Smooth muscle cell (in vitro differentiated cells): ENCODE results near the gene SPIB. TPM values are rescaled to one million over a fixed set of nuclear protein-coding genes. Genes with fewer than 3 reads are reported as not detected.

Experiments
- DNase-seq: peaks from one replicate; lab custom pipeline; 2025; ENCODE audit not compliant: unreplicated experiment; lab: John Stamatoyannopoulos, UW
- H2AFZ ChIP-seq: fragments of 200-600 bp; sonication (generic); 2 replicates; pipeline ENCODE4 v1.6.0; 2016; ENCODE audit warnings: antibody characterized with exemption, low read depth, mild to moderate bottlenecking
- H3F3A ChIP-seq: fragments of 200-600 bp; sonication (generic); 2 replicates; pipeline ENCODE4 v1.6.0; 2017; ENCODE audit warnings: antibody characterized with exemption, low read depth
- H3K27ac ChIP-seq: fragments of 200-600 bp; sonication (generic); 2 replicates; pipeline ENCODE4 v1.5.1; 2016; ENCODE audit warnings: low read depth, mild to moderate bottlenecking
- H3K27me3 ChIP-seq: fragments of 200-600 bp; sonication (generic); 2 replicates; pipeline ENCODE4 v1.6.1; 2016; ENCODE audit warnings: low read depth, mild to moderate bottlenecking
- H3K36me3 ChIP-seq: fragments of 200-600 bp; sonication (generic); 2 replicates; pipeline ENCODE4 v1.5.1; 2016; ENCODE audit warnings: low read depth
- H3K4me1 ChIP-seq: fragments of 200-600 bp; sonication (generic); 2 replicates; pipeline ENCODE4 v1.5.1; 2016; ENCODE audit warnings: low read depth
- H3K4me2 ChIP-seq: fragments of 200-600 bp; sonication (generic); 2 replicates; pipeline ENCODE4 v1.6.0; 2016; ENCODE audit warnings: mild to moderate bottlenecking
- H3K4me3 ChIP-seq: fragments of 200-600 bp; sonication (generic); 2 replicates; pipeline ENCODE4 v1.5.1; 2016; ENCODE audit warnings: mild to moderate bottlenecking
- H3K79me2 ChIP-seq: fragments of 200-600 bp; sonication (generic); 2 replicates; pipeline ENCODE4 v1.6.0; 2016; ENCODE audit warnings: low read depth, mild to moderate bottlenecking
- H3K9ac ChIP-seq: fragments of 200-600 bp; sonication (generic); 2 replicates; pipeline ENCODE4 v1.6.0; 2016; ENCODE audit warnings: low read depth
- H3K9me3 ChIP-seq: fragments of 200-600 bp; sonication (generic); replicated peaks from 2 replicates; pipeline ENCODE4 v1.5.1; 2016; ENCODE audit warnings: low read depth
- H4K20me1 ChIP-seq: fragments of 200-600 bp; sonication (generic); 2 replicates; pipeline ENCODE4 v1.6.0; 2016; ENCODE audit warnings: low read depth
- WGBS: methylation state at CpG from one replicate; pipeline ENCODE4 v1.1.7; 2016; ENCODE audit warnings: low lambda C conversion rate; 5-methylcytosine and 5-hydroxymethylcytosine counted together
- polyA plus RNA-seq: library from polyadenylated mRNA; unstranded; fragments of >200 nt; fragmentation: Nextera tagmentation; extraction: Ambion mirVana; gene quantifications from 2 replicates; pipeline ENCODE4 v1.2.1, GENCODE V29; 2016
- total RNA-seq: library from RNA; depleted of rRNA; stranded (reverse); fragments of >200 nt; gene quantifications from 2 replicates; pipeline ENCODE4 v1.2.3, GENCODE V29; 2014
- TF ChIP-seq, protein P1 (sequence below): fragments of 200-600 bp; sonication (generic); IDR thresholded peaks from 2 replicates; pipeline ENCODE4 v1.5.1; 2017; ENCODE audit warnings: borderline replicate concordance, mild to moderate bottlenecking, antibody characterized with exemption; ENCODE audit not compliant: insufficient read depth, poor library complexity, severe bottlenecking

Gene SPIB
- total and polyA plus RNA-seq, 2 experiments from 2014 or later: not detected

DNA sequence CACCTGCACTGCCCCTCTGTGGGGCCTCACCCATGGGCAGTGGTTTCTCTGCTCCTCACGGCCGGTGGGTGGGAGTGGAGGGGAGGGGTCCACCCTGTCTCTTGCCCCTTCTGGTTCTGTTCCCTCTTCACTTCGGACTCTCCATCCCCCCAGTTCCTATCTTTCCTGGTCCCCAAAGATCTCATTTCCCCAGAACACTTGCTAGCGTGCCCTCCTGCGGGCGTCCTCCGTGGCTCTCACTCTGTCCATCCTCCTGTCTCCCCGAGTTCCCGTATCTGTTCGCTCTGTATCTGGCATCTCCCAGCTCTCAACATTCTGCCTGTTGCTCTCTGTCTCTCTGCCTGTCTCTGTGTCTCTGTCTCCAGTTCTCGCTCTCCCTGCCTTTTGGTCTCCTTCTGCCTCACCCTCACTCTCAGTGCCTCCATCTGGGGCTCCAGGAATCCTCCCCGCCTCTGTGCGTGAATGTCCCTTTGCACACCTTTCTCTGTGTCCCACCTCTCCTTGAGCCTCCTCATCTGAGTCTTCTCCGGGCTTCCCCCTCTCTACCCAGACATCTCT is 363 bp downstream of the SPIB start:
- peaks cover 7% of the 10 kb centered on the region for H3K4me1 ChIP-seq
- H2AFZ ChIP-seq: no peak overlapping the region
- peaks cover 28% of the 10 kb centered on the region for H3K27me3 ChIP-seq
- no peak overlapping the region for H3K27ac ChIP-seq
- no peak for DNase-seq
- H3K4me2 ChIP-seq: no peak overlapping the region
- no peak overlapping the region for H3K4me3 ChIP-seq
- TF ChIP-seq, protein P1, sequence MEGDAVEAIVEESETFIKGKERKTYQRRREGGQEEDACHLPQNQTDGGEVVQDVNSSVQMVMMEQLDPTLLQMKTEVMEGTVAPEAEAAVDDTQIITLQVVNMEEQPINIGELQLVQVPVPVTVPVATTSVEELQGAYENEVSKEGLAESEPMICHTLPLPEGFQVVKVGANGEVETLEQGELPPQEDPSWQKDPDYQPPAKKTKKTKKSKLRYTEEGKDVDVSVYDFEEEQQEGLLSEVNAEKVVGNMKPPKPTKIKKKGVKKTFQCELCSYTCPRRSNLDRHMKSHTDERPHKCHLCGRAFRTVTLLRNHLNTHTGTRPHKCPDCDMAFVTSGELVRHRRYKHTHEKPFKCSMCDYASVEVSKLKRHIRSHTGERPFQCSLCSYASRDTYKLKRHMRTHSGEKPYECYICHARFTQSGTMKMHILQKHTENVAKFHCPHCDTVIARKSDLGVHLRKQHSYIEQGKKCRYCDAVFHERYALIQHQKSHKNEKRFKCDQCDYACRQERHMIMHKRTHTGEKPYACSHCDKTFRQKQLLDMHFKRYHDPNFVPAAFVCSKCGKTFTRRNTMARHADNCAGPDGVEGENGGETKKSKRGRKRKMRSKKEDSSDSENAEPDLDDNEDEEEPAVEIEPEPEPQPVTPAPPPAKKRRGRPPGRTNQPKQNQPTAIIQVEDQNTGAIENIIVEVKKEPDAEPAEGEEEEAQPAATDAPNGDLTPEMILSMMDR: no peak
- no peaks in the 10 kb centered on the region for H3F3A ChIP-seq
- no peaks in the 10 kb centered on the region for H4K20me1 ChIP-seq
- H3K9me3 ChIP-seq: no peaks in the 10 kb centered on the region
- 15% methylated on average over 12 of the region's 14 CpGs for WGBS
- no peak overlapping the region for H3K9ac ChIP-seq
- no peaks in the 10 kb centered on the region for H3K79me2 ChIP-seq
- H3K36me3 ChIP-seq: no peaks in the 10 kb centered on the region

DNA sequence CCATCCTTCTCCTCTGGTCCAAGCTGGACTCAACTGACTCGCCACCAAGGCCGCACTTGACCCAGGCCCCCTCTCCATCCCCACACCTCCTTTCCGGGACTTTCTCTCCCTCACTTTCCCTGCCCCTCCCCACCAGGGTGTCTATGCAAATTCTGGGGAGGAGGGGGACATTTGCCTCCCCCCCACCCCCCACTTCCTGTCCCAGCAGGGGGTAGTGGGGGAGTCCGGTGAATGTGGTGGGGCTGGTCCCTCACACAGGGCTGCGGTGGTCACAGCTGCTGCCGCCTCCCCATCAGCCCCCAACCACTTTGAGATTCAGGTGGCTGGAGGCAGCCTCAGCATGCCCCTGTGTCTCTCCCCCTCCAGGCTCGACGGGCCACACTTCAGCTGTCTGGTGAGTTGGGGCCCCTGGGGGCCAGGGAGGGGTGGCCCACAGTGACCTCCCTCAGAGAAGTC is 870 bp downstream of the SPIB start:
- Histone ChIP-seq H3F3A (no peaks in the 10 kb centered on the region), H3K79me2 (no peaks in the 10 kb centered on the region), H3K9ac (no peak overlapping the region), H3K4me2 (no peak overlapping the region), H4K20me1 (no peaks in the 10 kb centered on the region), H3K9me3 (no peaks in the 10 kb centered on the region), H3K4me1 (peaks cover 7% of the 10 kb centered on the region), H2AFZ (no peak overlapping the region), H3K27ac (no peak overlapping the region), H3K27me3 (peaks cover 28% of the 10 kb centered on the region), H3K36me3 (no peaks in the 10 kb centered on the region), H3K4me3 (no peak overlapping the region)
- 19% methylated on average over 4 of the region's 8 CpGs for WGBS
- no peak for DNase-seq
- TF ChIP-seq, protein P1: no peak

DNA sequence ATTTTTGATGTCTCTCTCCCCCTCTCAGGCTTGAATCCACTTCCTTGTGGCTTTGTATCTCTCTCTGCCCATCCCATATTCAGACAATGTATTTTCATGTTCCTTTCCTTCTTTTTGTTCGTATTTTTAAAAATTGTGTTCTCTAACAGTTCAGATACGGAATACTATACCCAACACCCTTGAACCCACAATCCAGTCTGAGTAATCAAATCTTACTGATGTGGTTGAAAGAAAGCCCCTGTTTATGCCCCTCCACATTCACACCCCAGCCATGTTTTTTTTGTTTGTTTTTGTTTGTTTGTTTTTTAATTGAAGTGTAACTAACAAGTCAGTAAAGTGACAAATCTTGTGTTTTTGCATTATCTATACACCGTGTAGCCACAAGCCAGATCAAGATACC is 1.4 kb downstream of the SPIB start:
- TF ChIP-seq, protein P1: no peak
- Histone ChIP-seq H3F3A (no peaks in the 10 kb centered on the region), H3K4me3 (no peak overlapping the region), H3K36me3 (no peaks in the 10 kb centered on the region), H3K9ac (no peak overlapping the region), H4K20me1 (no peaks in the 10 kb centered on the region), H2AFZ (no peak overlapping the region), H3K4me2 (no peak overlapping the region), H3K79me2 (no peaks in the 10 kb centered on the region), H3K9me3 (no peaks in the 10 kb centered on the region), H3K27me3 (peaks cover 28% of the 10 kb centered on the region), H3K27ac (no peak overlapping the region), H3K4me1 (peaks cover 7% of the 10 kb centered on the region)
- DNase-seq: no peak
- 65% methylated on average over 3 of the region's 3 CpGs for WGBS

DNA sequence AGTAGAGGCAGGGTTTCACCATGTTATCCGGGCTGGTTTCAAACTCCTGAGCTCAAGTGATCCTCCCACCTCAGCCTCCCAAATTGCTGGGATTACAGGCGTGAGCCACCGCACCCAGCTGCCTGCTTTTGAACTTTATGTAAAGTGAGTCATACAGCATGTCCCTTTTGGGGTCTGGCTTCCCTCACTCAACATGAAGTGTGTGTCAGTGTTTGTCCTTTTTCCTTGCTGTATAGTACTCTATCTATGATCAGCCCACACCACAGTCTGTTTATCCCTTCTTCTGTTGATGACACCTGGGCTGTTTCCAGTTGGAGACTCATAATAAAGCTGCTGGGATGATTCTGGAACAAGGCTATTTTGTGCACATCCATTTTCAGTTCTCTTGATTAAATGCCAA is 2.1 kb downstream of the SPIB start:
- no peaks in the 10 kb centered on the region for H3F3A ChIP-seq
- peaks cover 28% of the 10 kb centered on the region for H3K27me3 ChIP-seq
- no peak overlapping the region for H3K9ac ChIP-seq
- DNase-seq: no peak
- H2AFZ ChIP-seq: no peak overlapping the region
- no peaks in the 10 kb centered on the region for H3K9me3 ChIP-seq
- H3K27ac ChIP-seq: no peak overlapping the region
- no peak overlapping the region for H3K4me2 ChIP-seq
- TF ChIP-seq, protein P1: no peak
- H3K36me3 ChIP-seq: no peaks in the 10 kb centered on the region
- peaks cover 7% of the 10 kb centered on the region for H3K4me1 ChIP-seq
- 61% methylated on average over 3 of the region's 3 CpGs for WGBS
- no peaks in the 10 kb centered on the region for H3K79me2 ChIP-seq
- H4K20me1 ChIP-seq: no peaks in the 10 kb centered on the region
- H3K4me3 ChIP-seq: no peak overlapping the region
